ENCODE measurements around the gene USP9X.
"Not testable (repeated sequence)": the region's sequence is repeated elsewhere in the genome, so short reads cannot be mapped to it uniquely, and the experiment has no call there.

DNA sequence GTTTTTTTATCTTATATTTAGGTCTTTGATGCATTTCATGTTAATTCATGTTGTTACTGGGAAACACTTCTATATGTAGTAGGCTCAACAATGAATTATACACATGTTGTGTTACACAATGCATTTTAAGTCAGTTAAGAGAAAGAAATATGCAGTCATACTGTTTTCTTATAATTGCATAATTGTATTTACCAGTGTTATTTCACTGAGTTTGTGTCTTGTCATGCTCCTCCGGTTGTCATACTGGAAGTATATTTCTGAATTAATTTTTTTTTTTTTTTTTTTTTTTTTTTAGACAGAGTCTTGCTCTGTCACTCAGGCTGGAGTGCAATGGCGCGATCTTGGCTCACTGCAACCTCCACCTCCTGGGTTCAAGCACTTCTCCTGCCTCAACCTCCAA is 21.0 kb downstream of the USP9X start:
- TF ChIP-seq, protein P1, sequence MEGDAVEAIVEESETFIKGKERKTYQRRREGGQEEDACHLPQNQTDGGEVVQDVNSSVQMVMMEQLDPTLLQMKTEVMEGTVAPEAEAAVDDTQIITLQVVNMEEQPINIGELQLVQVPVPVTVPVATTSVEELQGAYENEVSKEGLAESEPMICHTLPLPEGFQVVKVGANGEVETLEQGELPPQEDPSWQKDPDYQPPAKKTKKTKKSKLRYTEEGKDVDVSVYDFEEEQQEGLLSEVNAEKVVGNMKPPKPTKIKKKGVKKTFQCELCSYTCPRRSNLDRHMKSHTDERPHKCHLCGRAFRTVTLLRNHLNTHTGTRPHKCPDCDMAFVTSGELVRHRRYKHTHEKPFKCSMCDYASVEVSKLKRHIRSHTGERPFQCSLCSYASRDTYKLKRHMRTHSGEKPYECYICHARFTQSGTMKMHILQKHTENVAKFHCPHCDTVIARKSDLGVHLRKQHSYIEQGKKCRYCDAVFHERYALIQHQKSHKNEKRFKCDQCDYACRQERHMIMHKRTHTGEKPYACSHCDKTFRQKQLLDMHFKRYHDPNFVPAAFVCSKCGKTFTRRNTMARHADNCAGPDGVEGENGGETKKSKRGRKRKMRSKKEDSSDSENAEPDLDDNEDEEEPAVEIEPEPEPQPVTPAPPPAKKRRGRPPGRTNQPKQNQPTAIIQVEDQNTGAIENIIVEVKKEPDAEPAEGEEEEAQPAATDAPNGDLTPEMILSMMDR (IDR thresholded peaks at IDR 0.05; ENCODE audit: low read length), result not testable (repeated sequence)
- not testable (repeated sequence) for TF ChIP-seq EZH2 (IDR thresholded peaks at IDR 0.05; ENCODE audit: borderline replicate concordance, low read length)

Data from OCI-LY1 (cell line).